B cell (primary cell): ENCODE measurements around the gene FGFR2. TPM values are rescaled to one million over a fixed set of nuclear protein-coding genes. Genes with fewer than 3 reads are reported as not detected.

ENCODE experiments used
- ATAC-seq: fragments of 200-7000 bp; cut with Tn5 transposase; one replicate; pipeline ENCODE4 v1.10.0; 2021; ENCODE audit warnings: low read depth, mild to moderate bottlenecking, moderate number of reproducible peaks, moderate library complexity
- CTCF ChIA-PET: fragments of 350-600 bp; sonication (Branson Sonifier 250); formaldehyde crosslinking; loops from one replicate; lab custom pipeline; 2021; ENCODE audit warnings: antibody characterized with exemption, inconsistent platforms; lab: Charles Lee
- POLR2A ChIA-PET: fragments of 350-600 bp; sonication (Branson Sonifier 250); formaldehyde crosslinking; loops from one replicate; lab custom pipeline; 2021; ENCODE audit warnings: antibody characterized with exemption; lab: Charles Lee
- DNase-seq: peaks from one replicate; pipeline ENCODE4 v3.0.0; 2013
- H2AFZ ChIP-seq: 2 replicates; pipeline ENCODE4 v1.6.1; 2012; ENCODE audit warnings: mild to moderate bottlenecking, low read depth, low read length; ENCODE audit not compliant: insufficient read depth, poor library complexity, severe bottlenecking
- H3K27ac ChIP-seq, 2 donors: 1 replicate in 1 of 2; 2 replicates in 1 of 2; pipeline ENCODE4 v1.5.1; 2012 to 2013; ENCODE audit warnings: low read length in 2 of 2, mild to moderate bottlenecking in 2 of 2, moderate library complexity in 1 of 2
- H3K27me3 ChIP-seq, 4 experiments: fragments of 200-600 bp in 1 of 4; sonication (generic) in 1 of 4; replicated peaks in 1 of 4; 1 replicate in 2 of 4; 2 replicates in 2 of 4; pipeline versions ENCODE4 v1.6.1 to v1.7.0; 2013 to 2016; ENCODE audit warnings: low read length in 3 of 4, mild to moderate bottlenecking in 2 of 4, mixed read lengths in 1 of 4, moderate library complexity in 1 of 4; ENCODE audit not compliant: insufficient read depth in 4 of 4, control insufficient read depth in 3 of 4; ENCODE audit errors: control extremely low read depth in 1 of 4
- H3K36me3 ChIP-seq, 2 experiments: replicated peaks in 1 of 2; 1 replicate in 1 of 2; 2 replicates in 1 of 2; pipeline versions ENCODE4 v1.6.1 to v1.7.1; 2013; ENCODE audit warnings: low read length in 1 of 2; ENCODE audit not compliant: insufficient read depth in 2 of 2, control insufficient read depth in 1 of 2; ENCODE audit errors: control extremely low read depth in 1 of 2, extremely low read depth in 1 of 2
- H3K4me1 ChIP-seq, 2 donors: fragments of 200-600 bp in 1 of 2; sonication (generic) in 1 of 2; 1 replicate in 1 of 2; 2 replicates in 1 of 2; pipeline versions ENCODE4 v1.5.1 to v1.6.1; 2013 to 2017; ENCODE audit warnings: low read length in 2 of 2; ENCODE audit not compliant: control insufficient read depth in 2 of 2, insufficient read depth in 2 of 2
- H3K4me2 ChIP-seq: replicated peaks from 2 replicates; pipeline ENCODE3; 2012; ENCODE audit warnings: mild to moderate bottlenecking, low read depth, low read length; ENCODE audit not compliant: poor library complexity, severe bottlenecking
- H3K4me3 ChIP-seq, 5 experiments: fragments of 200-600 bp in 1 of 5; sonication (generic) in 1 of 5; 1 replicate in 3 of 5; 2 replicates in 2 of 5; pipeline versions ENCODE4 v1.5.1 to v1.7.0; 2011 to 2016; ENCODE audit warnings: low read length in 4 of 5, mild to moderate bottlenecking in 4 of 5, low read depth in 2 of 5, control low read depth in 1 of 5, moderate library complexity in 1 of 5; ENCODE audit not compliant: insufficient read depth in 1 of 5; ENCODE audit errors: control extremely low read depth in 1 of 5, extremely low read depth in 1 of 5
- H3K79me2 ChIP-seq: fragments of 200-600 bp; sonication (generic); one replicate; pipeline ENCODE4 v1.6.0; 2016; ENCODE audit warnings: low read length; ENCODE audit not compliant: control insufficient read depth, insufficient read depth
- H3K9ac ChIP-seq: fragments of 200-600 bp; sonication (generic); 2 replicates; pipeline ENCODE4 v1.6.1; 2017; ENCODE audit warnings: mild to moderate bottlenecking, low read length, moderate library complexity
- H3K9me3 ChIP-seq, 3 donors: one replicate each; pipeline versions ENCODE4 v1.6.1 to v1.7.1; 2013; ENCODE audit warnings: low read length in 2 of 3; ENCODE audit not compliant: control insufficient read depth in 2 of 3, insufficient read depth in 1 of 3; ENCODE audit errors: control extremely low read depth in 1 of 3
- H4K20me1 ChIP-seq: 2 replicates; pipeline ENCODE4 v1.6.0; 2012; ENCODE audit warnings: mild to moderate bottlenecking, low read length; ENCODE audit not compliant: insufficient read depth, control insufficient read depth, poor library complexity, severe bottlenecking
- H3K27ac Mint-ChIP-seq: one replicate; pipeline ENCODE4 v1.8.0; 2021; ENCODE audit warnings: mixed read lengths
- H3K27me3 Mint-ChIP-seq: one replicate; pipeline ENCODE4 v1.8.0; 2021; ENCODE audit warnings: mixed read lengths
- H3K4me1 Mint-ChIP-seq: one replicate; pipeline ENCODE4 v1.8.0; 2021; ENCODE audit warnings: mixed read lengths
- H3K4me3 Mint-ChIP-seq: one replicate; pipeline ENCODE4 v1.8.0; 2021; ENCODE audit warnings: mixed read lengths
- H3K9me3 Mint-ChIP-seq: one replicate; pipeline ENCODE4 v1.8.0; 2022; ENCODE audit warnings: mixed read lengths; ENCODE audit not compliant: insufficient read depth
- EZH2 ChIP-seq: IDR thresholded peaks from 2 replicates; pipeline ENCODE4 v1.6.1; 2012; ENCODE audit warnings: borderline replicate concordance, low read depth, mild to moderate bottlenecking, moderate library complexity, low read length; ENCODE audit not compliant: insufficient read depth, poor library complexity, severe bottlenecking
- WGBS: methylation state at CpG from one replicate; pipeline ENCODE4 v1.1.5; 2013; ENCODE audit warnings: missing lambda C conversion rate; ENCODE audit not compliant: insufficient coverage; 5-methylcytosine and 5-hydroxymethylcytosine counted together
- intact Hi-C: fragments of 100-400 bp; cut with micrococcal nuclease; formaldehyde crosslinking; loops from one replicate; pipeline ENCODE4 v1.10.0; 2022
- polyA plus RNA-seq: library from polyadenylated mRNA; depleted of rRNA; stranded (reverse); fragments of >200 nt; gene quantifications from 2 replicates; pipeline ENCODE4 v1.2.3, GENCODE V29; 2012
- total RNA-seq, 2 donors: library from RNA; stranded (reverse); fragments of 120-200 nt in 1 of 2; gene quantifications; 1 replicate in 1 of 2; 2 replicates in 1 of 2; pipeline versions ENCODE4 v1.2.3 to v1.2.4, GENCODE V29; 2013 to 2022
- TF ChIP-seq, protein P1 (sequence below): fragments of 200-600 bp; IDR thresholded peaks from one replicate; pipeline ENCODE4 v1.8.0; 2022; ENCODE audit warnings: antibody characterized with exemption, mild to moderate bottlenecking

FGFR2 gene
- total and polyA plus RNA-seq, 2 donors (not counting 1 experiment from before 2014, with no cell fraction given), result not detected

DNA sequence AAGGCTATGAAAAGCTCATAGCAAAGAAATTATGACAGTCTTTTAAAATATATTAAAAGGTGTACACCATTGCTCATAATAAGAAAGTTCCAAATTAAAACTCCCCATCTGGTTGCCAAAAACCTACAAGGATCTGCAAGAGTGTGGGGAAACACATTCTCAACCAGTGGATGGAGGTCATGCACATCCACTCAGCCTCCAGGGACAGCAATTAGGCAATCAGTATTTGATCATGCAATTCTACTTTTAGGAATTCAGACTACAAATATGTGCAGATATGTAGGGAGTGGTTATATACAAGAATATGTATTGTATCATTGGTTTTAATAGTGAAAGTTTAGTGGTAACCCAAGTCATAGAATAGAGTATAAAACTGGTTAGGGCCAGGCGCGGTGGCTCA is 157.8 kb downstream of the FGFR2 start:
- Mint-ChIP-seq H3K4me3 (no peak overlapping the region), H3K27ac (no peak overlapping the region), H3K9me3 (no peaks in the 10 kb centered on the region), H3K4me1 (no peaks in the 10 kb centered on the region), H3K27me3 (no peaks in the 10 kb centered on the region)
- CTCF ChIA-PET, result no interaction called here
- POLR2A ChIA-PET, result no interaction called here
- WGBS, result no CpG with 5 or more reads among the region's 2 CpGs
- no peaks in the 10 kb centered on the region for H3K36me3 ChIP-seq
- intact Hi-C loops, result no loop called here
- no peaks in the 10 kb centered on the region for H4K20me1 ChIP-seq
- H3K79me2 ChIP-seq, result no peaks in the 10 kb centered on the region
- H3K27me3 ChIP-seq, result no peaks in the 10 kb centered on the region
- H2AFZ ChIP-seq, result no peak overlapping the region
- H3K27ac ChIP-seq, result no peak overlapping the region
- H3K9ac ChIP-seq, result no peak overlapping the region
- TF ChIP-seq EZH2, result no peak
- TF ChIP-seq, protein P1, sequence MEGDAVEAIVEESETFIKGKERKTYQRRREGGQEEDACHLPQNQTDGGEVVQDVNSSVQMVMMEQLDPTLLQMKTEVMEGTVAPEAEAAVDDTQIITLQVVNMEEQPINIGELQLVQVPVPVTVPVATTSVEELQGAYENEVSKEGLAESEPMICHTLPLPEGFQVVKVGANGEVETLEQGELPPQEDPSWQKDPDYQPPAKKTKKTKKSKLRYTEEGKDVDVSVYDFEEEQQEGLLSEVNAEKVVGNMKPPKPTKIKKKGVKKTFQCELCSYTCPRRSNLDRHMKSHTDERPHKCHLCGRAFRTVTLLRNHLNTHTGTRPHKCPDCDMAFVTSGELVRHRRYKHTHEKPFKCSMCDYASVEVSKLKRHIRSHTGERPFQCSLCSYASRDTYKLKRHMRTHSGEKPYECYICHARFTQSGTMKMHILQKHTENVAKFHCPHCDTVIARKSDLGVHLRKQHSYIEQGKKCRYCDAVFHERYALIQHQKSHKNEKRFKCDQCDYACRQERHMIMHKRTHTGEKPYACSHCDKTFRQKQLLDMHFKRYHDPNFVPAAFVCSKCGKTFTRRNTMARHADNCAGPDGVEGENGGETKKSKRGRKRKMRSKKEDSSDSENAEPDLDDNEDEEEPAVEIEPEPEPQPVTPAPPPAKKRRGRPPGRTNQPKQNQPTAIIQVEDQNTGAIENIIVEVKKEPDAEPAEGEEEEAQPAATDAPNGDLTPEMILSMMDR, result no peak
- ATAC-seq, result no peak
- H3K4me1 ChIP-seq, result no peaks in the 10 kb centered on the region
- H3K9me3 ChIP-seq, result peaks cover 0 to 6% (median 0%) of the 10 kb centered on the region in 3 donors
- no peak overlapping the region for H3K4me3 ChIP-seq
- H3K4me2 ChIP-seq, result no peak overlapping the region
- no peak for DNase-seq

DNA sequence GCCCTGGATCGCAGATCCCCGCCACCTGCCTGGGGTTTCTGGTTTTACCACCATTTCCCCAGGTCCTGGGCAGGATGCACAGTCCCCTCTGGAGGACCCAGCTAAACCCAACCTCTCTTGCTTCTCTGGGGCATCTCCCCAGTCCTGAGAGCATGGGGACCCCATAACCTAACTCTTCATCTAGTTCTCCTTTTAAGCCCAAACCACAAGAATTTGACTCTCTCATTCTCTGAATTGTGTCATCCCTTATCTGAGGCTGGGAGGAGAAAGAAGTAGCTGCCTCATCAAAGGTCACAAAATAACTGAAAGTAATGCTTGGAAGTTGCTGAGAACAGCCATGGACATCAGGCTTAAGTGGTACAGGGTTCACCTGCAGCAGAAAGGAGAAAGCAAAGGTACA is 159.9 kb downstream of the FGFR2 start:
- Histone ChIP-seq H3K27me3 (no peaks in the 10 kb centered on the region), H3K4me3 (no peak overlapping the region), H4K20me1 (no peaks in the 10 kb centered on the region), H3K4me1 (no peaks in the 10 kb centered on the region), H3K27ac (no peak overlapping the region), H3K9ac (no peak overlapping the region), H3K4me2 (no peak overlapping the region), H3K36me3 (no peaks in the 10 kb centered on the region), H2AFZ (no peak overlapping the region), H3K9me3 (peaks cover 0 to 13% (median 0%) of the 10 kb centered on the region in 3 donors), H3K79me2 (no peaks in the 10 kb centered on the region)
- H3K27ac Mint-ChIP-seq, result no peak overlapping the region
- ATAC-seq (no peak), DNase-seq (no peak)
- no peaks in the 10 kb centered on the region for H3K4me1 Mint-ChIP-seq
- H3K9me3 Mint-ChIP-seq, result no peaks in the 10 kb centered on the region
- ChIA-PET POLR2A (no interaction called here), CTCF (no interaction called here)
- H3K4me3 Mint-ChIP-seq, result no peak overlapping the region
- intact Hi-C loops, result no loop called here
- TF ChIP-seq EZH2, result no peak
- TF ChIP-seq, protein P1, result no peak
- WGBS, result 90% methylated on average over 2 of the region's 2 CpGs
- H3K27me3 Mint-ChIP-seq, result no peaks in the 10 kb centered on the region
